GM23338 (cell line): ENCODE measurements around the gene IL22RA2.

Experiments used
- CTCF ChIP-seq, 2 experiments: fragments of 200-600 bp in 1 of 2; sonication (generic) in 1 of 2; conservative IDR thresholded peaks; 2 replicates each; pipeline versions ENCODE4 v1.5.1 to v1.6.1; 2016 to 2017; ENCODE audit warnings: antibody characterized with exemption in 2 of 2, low read depth in 2 of 2, mild to moderate bottlenecking in 2 of 2, moderate library complexity in 1 of 2
- EZH2phosphoT487 ChIP-seq: fragments of 200-600 bp; sonication (generic); IDR thresholded peaks from one replicate; pipeline ENCODE4 v1.8.1; 2018; ENCODE audit warnings: antibody characterized with exemption; ENCODE audit not compliant: unreplicated experiment
- POLR2AphosphoS5 ChIP-seq: IDR thresholded peaks from 2 replicates; pipeline ENCODE4 v1.6.1; 2016; ENCODE audit warnings: antibody characterized with exemption, low read depth
- REST ChIP-seq: IDR thresholded peaks from one replicate; pipeline ENCODE4 v1.6.1; 2018; ENCODE audit warnings: antibody characterized with exemption; ENCODE audit not compliant: unreplicated experiment

- TF ChIP-seq REST = no peak
- TF ChIP-seq EZH2phosphoT487 = no peak
- TF ChIP-seq POLR2AphosphoS5 = no peak
- TF ChIP-seq CTCF (conservative IDR thresholded peaks at IDR 0.05; ENCODE audit: low read depth in 2 of 2) = no peak
These were observed 23.4 kb downstream of the IL22RA2 start for GRCh38 chr6:137150072-137150471.
